VCaP (cell line): ENCODE measurements around the gene HHAT.

Source experiments
- H3K27ac ChIP-seq: fragments of 450-650 bp; 2 replicates; pipeline ENCODE4 v1.5.1; 2017
- CTCF ChIP-seq: fragments of 450-650 bp; conservative IDR thresholded peaks from 2 replicates; pipeline ENCODE4 v1.5.1; 2017; ENCODE audit warnings: mild to moderate bottlenecking, moderate library complexity

HHAT gene

GRCh38 chr1:210692796-210693195 lies 364.1 kb downstream of the HHAT start:
- no peak overlapping the region for H3K27ac ChIP-seq
- TF ChIP-seq CTCF: no peak

- H3K27ac ChIP-seq: no peak overlapping the region
- no peak for TF ChIP-seq CTCF
These were observed 366.3 kb downstream of the HHAT start for GRCh38 chr1:210695026-210695425.

- no peak for TF ChIP-seq CTCF
- H3K27ac ChIP-seq: no peak overlapping the region
These were observed 368.0 kb downstream of the HHAT start for GRCh38 chr1:210696709-210697108.

GRCh38 chr1:210697185-210697584 lies 368.5 kb downstream of the HHAT start:
- TF ChIP-seq CTCF: no peak
- H3K27ac ChIP-seq: no peak overlapping the region

DNA sequence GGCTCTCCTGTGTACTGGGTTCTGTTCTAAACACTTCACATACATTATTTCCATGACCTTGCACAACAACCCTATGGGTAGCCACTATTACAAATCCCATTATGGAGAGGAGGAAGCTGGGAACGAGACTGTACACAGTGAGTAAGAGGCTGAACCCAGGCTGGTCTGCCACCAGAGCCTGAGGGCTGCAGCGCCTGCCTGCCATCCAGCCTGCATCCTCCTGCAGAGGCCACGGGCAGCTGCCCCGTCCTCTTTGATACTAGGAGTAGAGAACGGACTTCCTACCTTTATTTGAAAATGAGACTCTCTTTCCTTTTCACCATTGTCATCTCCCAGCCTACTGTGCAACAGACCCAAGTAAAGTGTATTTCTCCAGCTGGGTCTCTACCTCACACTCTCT lies 370.0 kb downstream of the HHAT start:
- TF ChIP-seq CTCF: no peak
- no peak overlapping the region; the same call in 1 of the 2 replicates for H3K27ac ChIP-seq

DNA sequence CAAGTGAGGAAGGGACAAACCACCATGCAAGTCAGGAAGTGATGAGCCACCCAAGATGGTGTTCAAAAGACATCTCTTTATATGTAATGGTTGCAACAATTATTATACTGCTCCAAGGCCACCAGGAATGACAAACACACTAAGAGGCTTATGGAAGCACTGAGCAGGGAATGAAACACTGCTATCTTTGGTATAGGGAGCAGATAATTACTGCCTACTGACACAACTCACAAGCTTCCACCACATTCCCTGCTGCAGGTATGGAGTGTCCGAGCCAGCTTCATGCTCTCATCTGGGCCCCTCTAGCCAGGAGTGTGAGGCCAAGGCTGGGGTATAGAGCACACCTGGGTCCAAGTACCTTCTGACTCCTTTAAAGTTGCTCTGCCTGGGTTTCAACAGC lies 371.4 kb downstream of the HHAT start:
- TF ChIP-seq CTCF: no peak
- peak overlapping the region; percentile 63 for H3K27ac ChIP-seq

GRCh38 chr1:210700511-210700910 lies 371.8 kb downstream of the HHAT start:
- no peak for TF ChIP-seq CTCF
- H3K27ac ChIP-seq: peak overlapping the region; percentile 63

DNA sequence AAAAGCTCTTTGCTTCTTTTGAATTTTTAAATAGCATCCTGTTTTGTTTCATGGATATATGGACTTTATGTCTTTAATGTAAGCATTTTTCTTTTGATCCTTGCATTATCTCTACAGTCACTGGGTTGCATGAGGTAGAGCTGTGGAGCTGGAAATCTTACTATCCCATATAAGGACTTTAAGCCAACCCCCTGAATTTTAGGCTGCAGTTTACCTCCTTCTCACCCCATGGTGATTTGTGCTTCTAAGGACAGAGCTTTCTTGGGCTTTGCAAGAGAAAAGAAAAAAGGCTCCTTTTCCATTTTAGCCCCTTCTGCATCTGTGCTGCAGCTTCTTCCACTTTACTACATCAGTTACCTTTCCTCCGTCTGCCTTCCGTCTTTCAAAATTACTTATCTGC lies 373.8 kb downstream of the HHAT start:
- no peak overlapping the region for H3K27ac ChIP-seq
- TF ChIP-seq CTCF: no peak
